Melanocyte of skin (primary cell): ENCODE results near the gene ADH4. TPM values are rescaled to one million over a fixed set of nuclear protein-coding genes. Genes with fewer than 3 reads are reported as not detected.

Experiments
- total RNA-seq, 2 donors: library from RNA; depleted of rRNA; stranded (reverse); fragments of >200 nt; gene quantifications; 2 replicates each; pipeline ENCODE4 v1.2.3, GENCODE V29; 2012

The ADH4 gene
- not detected for total RNA-seq

GRCh38 chr4:99144070-99144469 lies at the start of gene ADH4:
Gene ADH4 (minus strand): TSS chr4:99144297. CDS start chr4:99144222, 75 bp downstream.

GRCh38 chr4:99088481-99089365 lies 55.4 kb downstream of the ADH4 start, which contains the start of gene ADH5:
Gene ADH5 (minus strand): TSS chr4:99088788. CDS start chr4:99088700, 88 bp downstream.

Other genes starting within 250 kb of the ADH4 start
- 100 to 1,000 TPM; 113 to 234 TPM for gene EIF4E, start 215.2 kb downstream of the ADH4 start, total RNA-seq
- gene METAP1, start 148.6 kb downstream of the ADH4 start, total RNA-seq = 10 to 100 TPM; 27.5 to 49.3 TPM
- gene ADH5, start 55.5 kb downstream of the ADH4 start, total RNA-seq = 100 to 1,000 TPM; 156 to 171 TPM
- not detected for gene ADH6, start 74.9 kb upstream of the ADH4 start, total RNA-seq
- gene ADH1A, start 146.7 kb upstream of the ADH4 start, total RNA-seq = not detected
- gene ADH1B, start 177.1 kb upstream of the ADH4 start, total RNA-seq = under 1 TPM in 1 of 2 donors, not detected in 1; under 0.01 TPM
- not detected for gene ADH1C, start 208.4 kb upstream of the ADH4 start, total RNA-seq